Measurements from ENCODE around the gene CD28.
"Not testable (repeated sequence)": the region's sequence is repeated elsewhere in the genome, so short reads cannot be mapped to it uniquely, and the experiment has no call there.

The CD28 gene

DNA sequence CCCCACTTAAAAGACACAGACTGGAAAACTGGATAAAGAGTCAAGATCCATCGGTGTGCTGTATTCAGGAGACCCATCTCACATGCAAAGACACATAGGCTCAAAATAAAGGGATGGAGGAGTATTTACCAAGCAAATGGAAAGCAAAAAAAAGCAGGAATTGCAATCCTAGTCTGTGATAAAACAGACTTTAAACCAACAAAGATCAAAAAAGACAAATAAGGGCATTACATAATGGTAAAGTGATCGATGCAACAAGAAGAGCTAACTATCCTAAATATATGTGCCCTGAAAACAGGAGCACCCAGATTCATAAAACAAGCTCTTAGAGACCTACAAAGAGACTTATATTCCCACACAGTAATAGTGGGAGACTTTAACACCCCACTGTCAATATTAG is 8.7 kb upstream of the CD28 start:
- H3K27me3 ChIP-seq (ENCODE audit: control insufficient read depth in 3 of 3, insufficient read depth in 3 of 3, low read depth in 1 of 3, low read length in 3 of 3); H3K4me3 ChIP-seq (ENCODE audit: low read length in 2 of 2); H3K36me3 ChIP-seq (replicated peaks in 1 of 2; ENCODE audit: control insufficient read depth in 2 of 2, insufficient read depth in 2 of 2, low read length in 2 of 2); H3K14ac ChIP-seq (ENCODE audit: low read length); H2BK15ac ChIP-seq (ENCODE audit: low read length); H4K8ac ChIP-seq (ENCODE audit: low read depth, low read length); H2AK5ac ChIP-seq (ENCODE audit: low read depth, low read length); H2AFZ ChIP-seq (ENCODE audit: low read length); H3K4me2 ChIP-seq (ENCODE audit: insufficient read depth, low read length, poor library complexity, severe bottlenecking); H3K4me1 ChIP-seq (ENCODE audit: control insufficient read depth in 2 of 2, insufficient read depth in 1 of 2, low read depth in 1 of 2, low read length in 2 of 2); H3K18ac ChIP-seq (ENCODE audit: low read length); H4K91ac ChIP-seq (ENCODE audit: low read depth, low read length, poor library complexity); H2BK5ac ChIP-seq (ENCODE audit: low read length); H3K9ac ChIP-seq (ENCODE audit: low read depth, low read length, poor library complexity); H3K9me3 ChIP-seq (replicated peaks in 1 of 2; ENCODE audit: control insufficient read depth in 2 of 2, insufficient read depth in 1 of 2, low read depth in 1 of 2, low read length in 2 of 2); H3K4ac ChIP-seq (ENCODE audit: low read length); H3K23ac ChIP-seq (ENCODE audit: low read depth, low read length, poor library complexity); H2BK120ac ChIP-seq (ENCODE audit: low read depth, low read length); H3K79me1 ChIP-seq (ENCODE audit: low read depth, low read length); H2BK12ac ChIP-seq (ENCODE audit: low read length); DNase-seq (ENCODE audit: low spot score); H3K27ac ChIP-seq (replicated peaks; ENCODE audit: low read length): not testable (repeated sequence)
- WGBS, 2 donors (ENCODE audit: extremely low coverage in 2 of 2, insufficient read length in 2 of 2, insufficient replicate concordance in 1 of 2) = no CpG with 5 or more reads among the region's 2 CpGs

DNA sequence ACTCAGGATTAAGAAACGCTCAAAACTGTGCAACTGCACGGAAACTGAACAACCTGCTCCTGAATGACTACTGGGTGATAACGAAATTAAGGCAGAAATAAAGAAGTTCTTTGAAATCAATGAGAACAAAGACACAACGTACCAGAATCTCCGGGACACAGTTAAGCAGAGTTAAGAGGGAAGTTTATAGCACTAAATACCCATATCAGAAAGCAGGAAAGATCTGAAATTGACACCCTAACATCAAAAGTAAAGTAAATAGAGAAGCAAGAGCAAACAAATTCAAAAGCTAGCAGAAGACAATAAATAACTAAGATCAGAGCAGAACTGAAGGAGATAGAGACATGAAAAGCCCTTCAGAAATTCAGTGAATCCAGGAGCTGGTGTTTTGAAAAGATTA is 8.0 kb upstream of the CD28 start:
- not testable (repeated sequence) for H4K91ac ChIP-seq (ENCODE audit: low read depth, low read length, poor library complexity); H4K8ac ChIP-seq (ENCODE audit: low read depth, low read length); H3K36me3 ChIP-seq (replicated peaks in 1 of 2; ENCODE audit: control insufficient read depth in 2 of 2, insufficient read depth in 2 of 2, low read length in 2 of 2); H3K79me1 ChIP-seq (ENCODE audit: low read depth, low read length); H2BK5ac ChIP-seq (ENCODE audit: low read length); H3K9ac ChIP-seq (ENCODE audit: low read depth, low read length, poor library complexity); H2BK12ac ChIP-seq (ENCODE audit: low read length); H3K4me2 ChIP-seq (ENCODE audit: insufficient read depth, low read length, poor library complexity, severe bottlenecking); H3K4me1 ChIP-seq (ENCODE audit: control insufficient read depth in 2 of 2, insufficient read depth in 1 of 2, low read depth in 1 of 2, low read length in 2 of 2); H3K9me3 ChIP-seq (replicated peaks in 1 of 2; ENCODE audit: control insufficient read depth in 2 of 2, insufficient read depth in 1 of 2, low read depth in 1 of 2, low read length in 2 of 2); H2AFZ ChIP-seq (ENCODE audit: low read length); H3K23ac ChIP-seq (ENCODE audit: low read depth, low read length, poor library complexity); DNase-seq (ENCODE audit: low spot score); H3K27me3 ChIP-seq (ENCODE audit: control insufficient read depth in 3 of 3, insufficient read depth in 3 of 3, low read depth in 1 of 3, low read length in 3 of 3); H3K4ac ChIP-seq (ENCODE audit: low read length); H2BK15ac ChIP-seq (ENCODE audit: low read length); H2AK5ac ChIP-seq (ENCODE audit: low read depth, low read length); H3K4me3 ChIP-seq (ENCODE audit: low read length in 2 of 2); H3K18ac ChIP-seq (ENCODE audit: low read length); H3K27ac ChIP-seq (replicated peaks; ENCODE audit: low read length); H3K14ac ChIP-seq (ENCODE audit: low read length); H2BK120ac ChIP-seq (ENCODE audit: low read depth, low read length)
- WGBS, 2 donors (ENCODE audit: extremely low coverage in 2 of 2, insufficient read length in 2 of 2, insufficient replicate concordance in 1 of 2) = no CpG with 5 or more reads among the region's 5 CpGs

DNA sequence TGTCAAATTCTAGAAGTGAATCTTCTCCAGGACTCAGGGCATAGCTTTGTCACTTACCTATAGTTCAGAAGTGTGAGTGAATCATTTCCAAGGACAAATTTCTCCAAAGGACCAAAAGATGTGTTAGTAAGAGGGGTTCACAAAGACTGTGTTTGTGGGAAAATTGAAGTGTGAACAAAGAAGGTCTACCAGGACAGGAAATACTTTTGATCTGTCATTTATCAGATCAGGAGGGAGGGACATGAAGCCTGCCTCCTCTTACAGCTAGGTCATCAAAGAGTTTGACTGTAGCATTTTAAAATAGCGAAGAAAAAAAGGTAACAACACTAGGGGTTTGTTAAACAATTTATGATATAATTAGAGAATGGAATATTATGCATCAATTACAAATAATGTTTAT is 2.0 kb upstream of the CD28 start:
- Histone ChIP-seq H3K9ac (ENCODE audit: low read depth, low read length, poor library complexity) (no peak overlapping the region), H3K23ac (ENCODE audit: low read depth, low read length, poor library complexity) (no peak overlapping the region), H2BK5ac (ENCODE audit: low read length) (no peak overlapping the region), H3K79me1 (ENCODE audit: low read depth, low read length) (no peaks in the 10 kb centered on the region), H3K4me2 (ENCODE audit: insufficient read depth, low read length, poor library complexity, severe bottlenecking) (no peak overlapping the region), H3K4me3 (ENCODE audit: low read length in 2 of 2) (no peak overlapping the region), H3K9me3 (replicated peaks in 1 of 2; ENCODE audit: control insufficient read depth in 2 of 2, insufficient read depth in 1 of 2, low read depth in 1 of 2, low read length in 2 of 2) (no peaks in the 10 kb centered on the region), H4K8ac (ENCODE audit: low read depth, low read length) (no peak overlapping the region), H2AFZ (ENCODE audit: low read length) (no peak overlapping the region), H4K91ac (ENCODE audit: low read depth, low read length, poor library complexity) (no peak overlapping the region), H3K4me1 (ENCODE audit: control insufficient read depth in 2 of 2, insufficient read depth in 1 of 2, low read depth in 1 of 2, low read length in 2 of 2) (no peaks in the 10 kb centered on the region), H2BK120ac (ENCODE audit: low read depth, low read length) (no peak overlapping the region), H3K18ac (ENCODE audit: low read length) (no peak overlapping the region), H3K27ac (replicated peaks; ENCODE audit: low read length) (no peak overlapping the region), H3K27me3 (ENCODE audit: control insufficient read depth in 3 of 3, insufficient read depth in 3 of 3, low read depth in 1 of 3, low read length in 3 of 3) (peaks cover 0 to 5% (median 0%) of the 10 kb centered on the region in 3 experiments), H2AK5ac (ENCODE audit: low read depth, low read length) (no peak overlapping the region), H3K14ac (ENCODE audit: low read length) (no peak overlapping the region), H3K4ac (ENCODE audit: low read length) (no peak overlapping the region), H3K36me3 (replicated peaks in 1 of 2; ENCODE audit: control insufficient read depth in 2 of 2, insufficient read depth in 2 of 2, low read length in 2 of 2) (no peaks in the 10 kb centered on the region), H2BK12ac (ENCODE audit: low read length) (no peak overlapping the region), H2BK15ac (ENCODE audit: low read length) (no peak overlapping the region)
- WGBS, 2 donors (ENCODE audit: extremely low coverage in 2 of 2, insufficient read length in 2 of 2, insufficient replicate concordance in 1 of 2) = no CpG with 5 or more reads among the region's 1 CpG
- DNase-seq (ENCODE audit: low spot score) = no peak

DNA sequence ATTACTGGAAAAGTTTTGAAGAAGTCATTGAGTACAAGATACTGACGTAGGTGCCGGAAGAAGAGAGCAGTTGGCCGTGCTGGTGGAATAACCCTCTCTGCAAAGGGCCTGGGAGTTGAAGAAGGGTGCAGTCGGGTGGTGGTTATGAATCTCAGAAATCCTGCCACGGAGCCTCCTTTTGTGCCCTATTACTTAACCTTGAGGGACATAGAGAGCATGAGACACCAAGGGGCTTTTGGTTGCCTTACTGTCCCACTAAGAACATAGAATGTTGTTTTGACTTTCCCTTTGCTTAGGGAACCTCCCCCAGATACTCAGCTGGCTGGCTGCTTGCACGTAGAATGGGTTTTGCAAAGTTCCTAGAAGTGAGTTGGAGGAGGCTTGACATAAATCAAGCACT is 1.3 kb upstream of the CD28 start:
- no peak overlapping the region for H4K91ac ChIP-seq (ENCODE audit: low read depth, low read length, poor library complexity)
- DNase-seq (ENCODE audit: low spot score) = no peak
- H3K9ac ChIP-seq (ENCODE audit: low read depth, low read length, poor library complexity) = no peak overlapping the region
- no peak overlapping the region for H2AFZ ChIP-seq (ENCODE audit: low read length)
- WGBS, 2 donors (ENCODE audit: extremely low coverage in 2 of 2, insufficient read length in 2 of 2, insufficient replicate concordance in 1 of 2) = no CpG with 5 or more reads among the region's 6 CpGs
- no peak overlapping the region for H3K14ac ChIP-seq (ENCODE audit: low read length)
- H3K79me1 ChIP-seq (ENCODE audit: low read depth, low read length) = no peaks in the 10 kb centered on the region
- no peaks in the 10 kb centered on the region for H3K36me3 ChIP-seq (replicated peaks in 1 of 2; ENCODE audit: control insufficient read depth in 2 of 2, insufficient read depth in 2 of 2, low read length in 2 of 2)
- H3K27ac ChIP-seq (replicated peaks; ENCODE audit: low read length) = no peak overlapping the region
- H3K18ac ChIP-seq (ENCODE audit: low read length) = no peak overlapping the region
- no peak overlapping the region for H2BK120ac ChIP-seq (ENCODE audit: low read depth, low read length)
- no peak overlapping the region for H3K4ac ChIP-seq (ENCODE audit: low read length)
- no peak overlapping the region for H4K8ac ChIP-seq (ENCODE audit: low read depth, low read length)
- no peak overlapping the region for H2BK5ac ChIP-seq (ENCODE audit: low read length)
- H3K4me3 ChIP-seq (ENCODE audit: low read length in 2 of 2) = no peak overlapping the region
- H2AK5ac ChIP-seq (ENCODE audit: low read depth, low read length) = no peak overlapping the region
- no peaks in the 10 kb centered on the region for H3K4me1 ChIP-seq (ENCODE audit: control insufficient read depth in 2 of 2, insufficient read depth in 1 of 2, low read depth in 1 of 2, low read length in 2 of 2)
- no peak overlapping the region for H3K23ac ChIP-seq (ENCODE audit: low read depth, low read length, poor library complexity)
- no peak overlapping the region for H3K4me2 ChIP-seq (ENCODE audit: insufficient read depth, low read length, poor library complexity, severe bottlenecking)
- no peak overlapping the region for H2BK12ac ChIP-seq (ENCODE audit: low read length)
- H3K27me3 ChIP-seq (ENCODE audit: control insufficient read depth in 3 of 3, insufficient read depth in 3 of 3, low read depth in 1 of 3, low read length in 3 of 3) = peaks cover 0 to 5% (median 0%) of the 10 kb centered on the region in 3 experiments
- no peaks in the 10 kb centered on the region for H3K9me3 ChIP-seq (replicated peaks in 1 of 2; ENCODE audit: control insufficient read depth in 2 of 2, insufficient read depth in 1 of 2, low read depth in 1 of 2, low read length in 2 of 2)
- H2BK15ac ChIP-seq (ENCODE audit: low read length) = no peak overlapping the region
